IPS-18a (cell line): Measurements from ENCODE around the gene GRM4.

ENCODE experiments used
- H3K27ac ChIP-seq: one replicate; pipeline ENCODE4 v1.5.1; 2013; ENCODE audit warnings: low read length
- H3K27me3 ChIP-seq: one replicate; pipeline ENCODE4 v1.6.1; 2013; ENCODE audit warnings: mild to moderate bottlenecking, low read length; ENCODE audit not compliant: control insufficient read depth, insufficient read depth
- H3K36me3 ChIP-seq: one replicate; pipeline ENCODE4 v1.6.1; 2013; ENCODE audit warnings: low read depth, low read length; ENCODE audit not compliant: control insufficient read depth
- H3K4me1 ChIP-seq: one replicate; pipeline ENCODE4 v1.6.1; 2013; ENCODE audit warnings: low read depth, low read length; ENCODE audit not compliant: control insufficient read depth
- H3K4me3 ChIP-seq: one replicate; pipeline ENCODE4 v1.5.1; 2013; ENCODE audit warnings: low read length
- H3K9ac ChIP-seq: one replicate; pipeline ENCODE4 v1.6.1; 2013; ENCODE audit warnings: mild to moderate bottlenecking, low read length, moderate library complexity
- H3K9me3 ChIP-seq: one replicate; pipeline ENCODE4 v1.6.1; 2013; ENCODE audit warnings: low read depth, low read length; ENCODE audit not compliant: control insufficient read depth

GRM4 gene

GRCh38 chr6:34176261-34177031 lies 30.6 kb upstream of the GRM4 start:
- no peaks in the 10 kb centered on the region for H3K27me3 ChIP-seq
- no peak overlapping the region for H3K9ac ChIP-seq
- no peaks in the 10 kb centered on the region for H3K4me1 ChIP-seq
- H3K27ac ChIP-seq: no peak overlapping the region
- no peaks in the 10 kb centered on the region for H3K36me3 ChIP-seq
- no peak overlapping the region for H3K4me3 ChIP-seq
- no peaks in the 10 kb centered on the region for H3K9me3 ChIP-seq

GRCh38 chr6:34174846-34175399 lies 29.0 kb upstream of the GRM4 start:
- no peaks in the 10 kb centered on the region for H3K36me3 ChIP-seq
- no peaks in the 10 kb centered on the region for H3K9me3 ChIP-seq

GRCh38 chr6:34172961-34173775 lies 27.3 kb upstream of the GRM4 start:
- no peaks in the 10 kb centered on the region for H3K36me3 ChIP-seq
- no peak overlapping the region for H3K27ac ChIP-seq
- H3K27me3 ChIP-seq: no peaks in the 10 kb centered on the region
- no peak overlapping the region for H3K4me3 ChIP-seq
- H3K9ac ChIP-seq: no peak overlapping the region
- H3K9me3 ChIP-seq: no peaks in the 10 kb centered on the region
- no peaks in the 10 kb centered on the region for H3K4me1 ChIP-seq

More at GRCh38 chr6:34174846-34175399, 29.0 kb upstream of the GRM4 start:
- Histone ChIP-seq H3K4me1 (no peaks in the 10 kb centered on the region), H3K27ac (no peak overlapping the region), H3K9ac (no peak overlapping the region), H3K27me3 (no peaks in the 10 kb centered on the region), H3K4me3 (no peak overlapping the region)

GRCh38 chr6:34170346-34170745 lies 24.5 kb upstream of the GRM4 start:
- Histone ChIP-seq H3K27ac (no peak overlapping the region), H3K27me3 (no peaks in the 10 kb centered on the region), H3K4me1 (no peaks in the 10 kb centered on the region), H3K9ac (no peak overlapping the region), H3K4me3 (no peak overlapping the region), H3K36me3 (no peaks in the 10 kb centered on the region), H3K9me3 (no peaks in the 10 kb centered on the region)

- Histone ChIP-seq H3K27ac (no peak overlapping the region), H3K9me3 (no peaks in the 10 kb centered on the region), H3K4me1 (no peaks in the 10 kb centered on the region), H3K9ac (no peak overlapping the region), H3K4me3 (no peak overlapping the region), H3K36me3 (no peaks in the 10 kb centered on the region), H3K27me3 (no peaks in the 10 kb centered on the region)
These were observed 24.0 kb upstream of the GRM4 start for GRCh38 chr6:34169897-34170296.

GRCh38 chr6:34161857-34162515 lies 16.1 kb upstream of the GRM4 start:
- Histone ChIP-seq H3K9ac (no peak overlapping the region), H3K27me3 (no peaks in the 10 kb centered on the region), H3K9me3 (no peaks in the 10 kb centered on the region), H3K4me1 (no peaks in the 10 kb centered on the region), H3K4me3 (no peak overlapping the region), H3K27ac (no peak overlapping the region), H3K36me3 (no peaks in the 10 kb centered on the region)

GRCh38 chr6:34159844-34160243 lies 14.0 kb upstream of the GRM4 start:
- Histone ChIP-seq H3K4me3 (no peak overlapping the region), H3K27me3 (peaks cover 10% of the 10 kb centered on the region), H3K36me3 (no peaks in the 10 kb centered on the region), H3K9ac (no peak overlapping the region), H3K27ac (no peak overlapping the region), H3K4me1 (no peaks in the 10 kb centered on the region), H3K9me3 (no peaks in the 10 kb centered on the region)

- Histone ChIP-seq H3K4me3 (no peak overlapping the region), H3K9ac (no peak overlapping the region), H3K27me3 (peaks cover 20% of the 10 kb centered on the region), H3K36me3 (no peaks in the 10 kb centered on the region), H3K9me3 (no peaks in the 10 kb centered on the region), H3K27ac (no peak overlapping the region), H3K4me1 (peaks cover 4% of the 10 kb centered on the region)
These were observed 13.0 kb upstream of the GRM4 start for GRCh38 chr6:34158876-34159275.

GRCh38 chr6:34157851-34158250 lies 12.0 kb upstream of the GRM4 start:
- Histone ChIP-seq H3K4me1 (peaks cover 4% of the 10 kb centered on the region), H3K4me3 (no peak overlapping the region), H3K27me3 (peaks cover 30% of the 10 kb centered on the region), H3K9ac (no peak overlapping the region), H3K36me3 (no peaks in the 10 kb centered on the region), H3K9me3 (no peaks in the 10 kb centered on the region), H3K27ac (no peak overlapping the region)

- H3K36me3 ChIP-seq: no peaks in the 10 kb centered on the region
- no peaks in the 10 kb centered on the region for H3K9me3 ChIP-seq
- peaks cover 36% of the 10 kb centered on the region for H3K27me3 ChIP-seq
- peaks cover 4% of the 10 kb centered on the region for H3K4me1 ChIP-seq
- H3K4me3 ChIP-seq: no peak overlapping the region
- no peak overlapping the region for H3K9ac ChIP-seq
- no peak overlapping the region for H3K27ac ChIP-seq
These were observed 11.4 kb upstream of the GRM4 start for GRCh38 chr6:34157236-34157830.
